Stimulated activated CD8-positive, alpha-beta memory T cell treated with anti-CD3 and anti-CD28 coated beads, Interleukin-4, amount 100 ng/mL, for 1 hour (primary cell): ENCODE results near the gene SLC1A7.

ENCODE experiments used
- DNase-seq, 2 donors: peaks; one replicate each; pipeline ENCODE4 v3.0.0-alpha.2; 2020; ENCODE audit warnings: low read depth in 2 of 2, low spot score in 1 of 2

Gene SLC1A7

DNA sequence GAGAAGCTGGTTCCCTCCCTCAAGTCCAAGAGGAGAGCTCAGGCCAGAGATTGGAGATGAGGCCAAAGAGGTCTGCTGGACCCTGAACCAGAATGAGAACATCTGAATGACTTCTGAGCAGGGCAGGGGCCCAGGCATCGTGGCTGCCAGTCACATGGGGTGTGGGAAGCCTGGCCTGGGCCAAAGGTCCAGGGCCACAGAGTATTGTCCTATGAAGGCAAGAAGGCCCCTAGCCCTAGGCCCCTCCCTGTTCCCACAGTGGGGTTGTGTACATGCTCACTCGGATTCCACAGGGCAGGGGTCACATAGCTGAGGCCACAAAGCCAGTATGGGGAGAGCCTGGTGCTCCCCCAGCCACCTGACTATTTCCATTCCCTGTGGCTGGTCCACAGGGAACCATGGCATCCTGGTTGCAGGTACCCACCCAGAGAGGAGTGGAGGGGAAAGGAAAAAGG is 18.5 kb upstream of the SLC1A7 start:
- DNase-seq, result no peak

DNA sequence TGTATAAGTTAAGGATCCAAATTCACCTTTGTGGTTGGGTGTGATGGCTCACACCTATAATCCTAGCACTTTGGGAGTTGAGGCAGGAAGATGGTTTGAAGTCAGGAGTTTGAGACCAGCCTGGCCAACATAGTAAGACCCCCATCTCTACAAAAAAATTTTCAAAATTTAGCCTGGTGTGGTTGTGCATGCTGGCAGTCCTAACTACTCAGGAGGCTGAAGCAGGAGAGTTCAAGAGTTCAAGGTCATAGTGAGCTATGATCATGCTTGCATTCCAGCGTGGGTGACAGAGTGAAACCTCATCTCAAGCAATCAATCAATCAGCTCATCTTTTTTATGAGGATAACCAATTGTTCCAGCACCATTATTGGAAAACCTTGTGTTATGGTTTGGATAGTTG is 16.5 kb upstream of the SLC1A7 start:
- no peak for DNase-seq

DNA sequence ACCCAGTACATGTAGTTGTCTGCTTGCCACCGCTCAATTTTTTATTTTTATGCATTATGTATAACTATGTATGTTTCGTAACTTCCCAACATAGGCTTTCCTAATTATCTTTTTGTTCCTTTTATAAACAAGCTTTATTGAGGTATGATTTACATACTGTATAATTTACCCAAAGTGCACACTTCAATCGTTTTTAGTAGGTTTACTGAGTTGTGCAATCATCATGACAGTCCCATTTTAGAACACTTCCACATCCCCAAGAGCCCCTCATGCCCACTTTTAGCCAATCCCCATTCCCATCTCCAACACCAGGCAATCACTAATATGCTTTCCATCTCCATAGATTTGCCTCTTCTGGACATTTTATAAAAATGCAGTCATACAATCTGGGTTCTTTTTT is 14.3 kb upstream of the SLC1A7 start:
- DNase-seq, result no peak

DNA sequence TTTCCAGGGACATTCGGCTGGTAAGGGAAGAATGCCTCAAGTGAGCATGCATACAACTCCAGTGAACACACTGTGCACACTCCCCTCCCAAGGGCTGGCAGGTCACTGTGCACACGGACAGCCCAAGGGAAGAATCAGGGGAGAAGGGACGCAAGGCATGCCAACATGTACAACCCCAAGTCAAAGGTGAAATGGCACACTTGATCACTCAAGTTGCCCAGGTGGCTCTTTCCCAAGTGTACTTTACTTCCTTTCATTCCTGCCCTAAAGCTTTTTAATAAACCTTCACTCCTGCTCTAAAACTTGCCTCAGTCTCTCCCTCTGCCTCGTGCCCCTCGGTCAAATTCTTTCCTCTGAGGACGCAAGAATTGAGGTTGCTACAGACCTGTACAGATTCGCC is 13.5 kb upstream of the SLC1A7 start:
- DNase-seq, result no peak

DNA sequence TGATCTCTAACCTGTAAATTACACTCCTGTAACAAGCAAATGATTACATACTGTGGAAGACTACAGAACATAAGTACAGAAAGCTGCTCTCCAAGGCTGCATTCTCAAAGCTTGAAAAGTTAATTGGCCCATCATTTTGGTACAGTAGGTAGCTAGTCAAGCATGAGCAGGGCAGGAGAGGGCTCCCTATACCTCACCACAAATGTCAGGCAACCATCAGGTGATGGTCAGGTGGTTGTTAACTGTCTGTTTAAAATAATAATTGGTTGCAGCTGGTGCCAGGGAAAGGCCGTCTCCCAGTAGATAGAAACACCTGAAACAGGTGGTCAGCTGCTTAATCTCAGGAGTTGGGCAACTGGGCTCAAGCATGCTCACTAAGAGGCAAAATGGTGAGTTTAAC is 13.1 kb upstream of the SLC1A7 start:
- no peak for DNase-seq

DNA sequence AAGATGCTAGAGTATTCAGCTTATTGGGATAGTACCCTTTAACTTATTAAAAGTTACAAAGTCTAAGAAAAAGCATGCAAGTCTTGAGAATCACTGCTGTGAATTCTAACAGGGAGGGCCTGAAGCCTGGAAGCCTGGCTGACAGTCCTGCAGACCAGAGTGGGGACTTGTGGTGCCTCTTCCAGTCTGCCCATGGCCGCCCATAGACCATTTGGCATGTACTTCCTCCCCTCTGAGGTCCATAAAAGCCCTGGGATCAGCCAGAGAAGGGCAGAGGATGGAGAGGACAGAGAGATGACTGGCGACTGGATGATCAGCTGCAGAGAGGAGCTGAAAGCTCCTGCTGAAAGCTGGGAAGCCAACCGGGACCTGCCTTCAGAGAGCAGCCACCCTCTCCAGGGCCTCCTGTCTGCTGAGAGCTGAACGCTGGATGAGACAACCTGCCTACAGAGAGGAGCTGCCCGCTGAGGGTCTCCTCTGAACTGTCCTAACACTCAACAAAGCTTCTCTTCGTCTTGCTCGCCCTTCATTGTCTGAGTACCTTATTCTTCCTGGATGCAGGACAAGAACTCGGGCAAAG is 12.5 kb upstream of the SLC1A7 start:
- DNase-seq, result no peak

DNA sequence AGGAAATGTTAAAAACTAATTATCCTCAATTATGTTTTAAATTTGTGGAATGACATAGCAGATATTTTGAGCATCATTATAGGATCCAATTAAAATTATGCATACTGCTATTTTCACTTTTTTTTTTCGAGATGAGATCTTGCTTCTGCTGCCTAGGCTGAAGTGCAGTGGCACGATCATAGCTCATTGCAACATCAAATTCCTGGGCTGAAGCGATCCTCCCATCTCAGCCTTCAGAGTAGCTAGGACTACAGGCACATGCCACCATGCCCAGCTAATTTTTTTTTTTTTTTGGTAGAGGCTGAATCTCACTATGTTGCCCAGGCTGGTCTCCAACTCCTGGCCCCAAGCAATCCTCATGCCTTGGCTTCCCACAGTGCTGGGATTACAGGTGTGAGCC is 11.3 kb upstream of the SLC1A7 start:
- no peak for DNase-seq

DNA sequence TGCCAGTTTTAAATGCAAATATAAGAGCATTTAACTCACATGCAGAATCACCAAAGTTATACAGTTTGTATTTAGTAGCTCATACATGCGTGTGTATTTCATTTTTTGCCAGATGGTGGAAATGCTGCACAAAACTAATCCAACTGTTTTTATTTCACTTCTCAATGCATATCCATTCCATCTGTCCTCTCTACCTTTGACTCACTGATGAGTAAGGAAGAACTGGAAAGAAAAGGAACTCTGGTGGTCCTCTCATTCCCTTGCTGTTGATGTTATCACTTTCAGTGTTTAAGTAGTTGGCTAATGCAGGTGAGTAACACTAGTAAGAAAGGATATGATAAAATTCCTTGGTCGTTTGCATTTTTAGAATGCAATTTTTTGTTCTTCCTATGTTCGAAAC is 5.7 kb upstream of the SLC1A7 start:
- no peak for DNase-seq

DNA sequence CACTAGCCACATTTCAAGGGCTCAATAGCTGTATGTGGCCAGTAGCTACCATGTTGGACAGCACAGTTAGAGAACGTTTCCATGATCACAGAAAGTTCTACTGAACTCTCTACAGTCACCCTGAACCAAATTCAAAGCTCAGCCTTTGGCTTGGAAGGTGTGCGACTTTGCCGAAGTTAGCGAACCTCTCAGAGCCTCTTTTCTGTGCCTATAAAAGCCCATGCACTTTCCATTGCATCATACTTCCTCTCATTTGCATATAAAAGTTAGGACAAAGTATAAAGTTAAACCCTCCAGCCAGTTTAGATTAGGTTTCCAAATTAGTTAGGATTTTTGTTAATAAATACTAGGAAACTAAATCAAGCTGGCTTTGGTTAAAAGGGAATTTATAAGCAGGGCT is 4.7 kb upstream of the SLC1A7 start:
- no peak for DNase-seq

DNA sequence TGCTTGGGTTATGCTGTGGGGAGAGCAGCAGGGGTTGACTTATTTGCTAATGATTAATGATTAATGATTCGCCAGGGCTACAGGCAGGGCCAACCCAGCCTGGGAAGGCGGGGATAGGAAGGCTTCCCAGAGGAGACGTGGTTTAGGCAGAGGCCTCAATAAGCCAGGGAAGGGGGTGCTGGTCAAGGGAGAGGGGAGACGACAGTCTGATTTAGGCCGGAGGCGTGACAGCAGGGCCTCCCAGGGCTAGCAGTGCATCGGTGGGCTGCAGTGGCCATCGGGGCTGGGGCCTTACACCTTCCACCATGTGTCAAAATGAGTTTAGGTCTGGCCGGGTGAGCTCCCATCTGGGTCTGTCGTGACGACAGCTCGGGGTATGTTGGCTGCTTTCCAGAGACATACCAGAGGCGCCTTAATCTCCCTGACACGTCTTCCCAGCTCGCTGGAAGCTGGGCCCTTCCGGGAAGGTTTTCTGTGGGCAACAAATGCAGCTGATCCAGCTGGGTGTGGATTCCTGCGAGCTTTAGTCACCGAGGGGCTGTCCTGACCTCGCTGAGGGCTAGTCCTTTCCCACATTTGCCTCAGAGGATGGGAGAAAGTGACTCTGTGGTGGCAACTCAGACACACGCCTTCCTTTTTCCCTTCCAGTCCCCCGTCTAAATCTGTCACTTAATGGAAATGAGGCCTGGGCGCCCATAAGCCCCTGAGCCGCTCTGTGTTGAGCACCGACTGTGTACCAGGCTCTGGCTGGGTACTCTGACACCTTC is 3.7 kb upstream of the SLC1A7 start:
- no peak for DNase-seq

DNA sequence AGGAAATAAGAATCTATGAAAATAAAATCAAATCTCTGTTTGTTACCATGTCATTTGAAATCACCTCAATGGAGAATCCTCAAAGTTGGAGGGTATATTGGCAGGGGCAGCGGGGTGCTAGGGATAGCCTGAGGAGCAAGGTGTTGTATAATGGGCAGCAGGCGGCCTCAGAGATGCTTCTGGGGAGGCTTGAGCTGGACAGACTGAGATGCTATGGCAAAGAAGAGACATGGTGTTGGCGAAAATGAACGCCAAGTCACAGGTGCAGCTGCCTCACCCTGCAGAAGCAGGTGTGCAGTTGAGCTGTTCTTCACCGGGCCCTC is 3.1 kb upstream of the SLC1A7 start:
- no peak for DNase-seq

DNA sequence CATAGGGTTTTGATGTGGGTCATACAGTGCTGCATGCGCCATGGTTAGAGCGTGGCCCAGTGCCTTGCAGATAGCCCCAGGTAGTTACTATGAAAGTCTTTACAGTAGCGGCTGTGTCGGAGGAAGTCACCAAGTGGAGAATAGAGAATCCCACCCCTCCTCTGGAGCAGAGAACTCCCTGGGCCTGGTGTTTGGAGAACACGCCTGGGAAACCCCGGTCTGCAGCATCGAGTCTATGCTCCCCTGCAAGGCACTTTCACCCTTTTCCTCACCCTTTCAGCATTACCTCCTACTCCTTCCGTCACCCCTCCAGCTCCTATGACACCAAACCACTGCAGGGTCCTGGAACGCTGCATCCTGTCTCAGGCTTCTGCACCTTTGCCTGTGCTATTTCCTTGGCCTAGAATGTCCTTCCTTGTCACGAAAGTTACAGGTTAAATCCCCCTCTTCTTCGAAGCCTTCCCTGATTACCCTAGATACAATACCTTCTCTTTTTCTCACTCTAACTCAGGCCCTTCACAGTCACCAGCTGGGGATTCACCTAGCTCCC is 2.7 kb upstream of the SLC1A7 start:
- DNase-seq, result no peak

DNA sequence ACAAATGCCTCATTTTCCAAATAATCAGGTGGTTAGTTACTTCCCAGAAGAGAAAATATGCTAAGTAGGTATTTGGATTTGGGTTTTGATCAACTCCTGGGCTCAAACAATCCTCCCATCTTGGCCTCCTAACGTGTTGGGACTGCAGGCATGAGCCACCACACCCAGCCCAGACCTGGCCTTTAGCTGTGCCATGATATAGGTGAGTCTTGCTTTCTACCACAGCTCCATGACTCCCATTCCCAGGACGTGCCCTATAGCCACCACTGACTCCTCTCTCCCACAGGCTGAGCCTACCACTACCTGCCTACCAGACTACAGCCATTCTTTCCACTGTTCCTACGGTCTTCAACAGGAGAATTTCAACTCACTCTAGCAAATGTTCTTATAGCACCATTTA is 1.8 kb upstream of the SLC1A7 start:
- no peak for DNase-seq

DNA sequence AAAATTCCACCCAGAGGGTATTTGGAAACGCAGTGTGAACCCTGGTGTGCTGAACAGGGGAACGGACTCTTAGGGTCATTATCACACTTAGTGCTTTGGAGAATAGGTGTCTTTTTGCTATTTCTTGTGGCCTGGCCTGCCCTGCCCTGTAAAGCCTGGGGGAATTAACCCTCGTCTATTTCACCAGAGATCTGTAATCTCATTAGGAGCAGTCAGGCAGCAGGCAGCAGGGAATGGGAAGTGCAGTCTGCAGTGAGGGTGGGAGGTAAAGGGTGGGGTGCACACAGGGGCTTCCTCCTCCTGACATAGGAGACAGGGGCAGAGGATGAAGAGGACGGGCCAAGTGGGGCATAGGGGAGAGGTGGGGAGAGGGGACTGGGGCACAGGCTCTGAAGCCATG is 1.1 kb upstream of the SLC1A7 start:
- DNase-seq, result no peak

DNA sequence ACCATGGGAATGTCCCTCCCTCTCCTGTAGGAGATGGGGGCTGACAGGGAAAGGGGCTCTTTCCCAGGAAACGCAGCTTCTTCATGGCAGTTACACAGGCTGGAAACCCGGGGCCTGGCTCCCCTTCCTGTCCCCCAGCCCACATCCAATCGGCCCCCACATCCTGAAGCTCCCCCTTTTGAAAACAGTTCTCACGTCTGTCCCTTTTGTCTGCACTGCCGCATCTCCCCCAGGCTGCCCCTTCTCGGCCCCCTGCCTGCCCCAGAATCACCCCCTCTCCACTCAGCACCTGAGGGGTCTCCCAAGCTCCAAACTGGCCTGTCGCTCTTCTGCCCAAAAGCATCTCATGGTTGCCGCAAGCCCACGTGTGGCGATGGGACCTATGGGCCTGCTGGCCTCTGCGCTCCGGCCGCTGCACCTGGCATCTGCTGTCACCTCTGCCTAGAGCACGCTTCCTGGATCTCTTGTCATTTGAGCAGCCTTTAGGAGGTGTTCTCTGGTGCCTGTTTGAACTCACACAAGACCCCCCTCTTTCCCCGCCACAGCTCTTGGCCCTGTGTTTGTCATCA is 867 bp downstream of the SLC1A7 start:
- DNase-seq, result no peak

DNA sequence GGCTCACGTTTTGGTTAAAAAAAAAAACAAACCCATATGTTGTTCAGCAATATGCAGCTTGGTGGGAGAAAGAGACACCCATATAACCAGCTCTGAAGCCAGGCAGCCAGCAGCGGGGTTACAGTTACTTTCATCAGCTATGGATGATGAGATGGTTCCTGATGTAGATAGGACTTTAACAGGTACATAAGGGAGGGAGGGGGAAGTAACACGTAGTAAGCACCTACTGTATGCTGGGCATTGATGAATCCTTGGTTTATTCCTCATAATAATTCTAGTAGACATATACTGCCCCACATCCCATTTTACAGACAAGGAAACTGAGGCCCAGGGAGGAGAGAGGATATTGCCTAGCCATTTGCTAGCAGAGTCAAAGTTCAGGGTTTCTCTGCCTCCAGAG is 2.0 kb downstream of the SLC1A7 start:
- no peak for DNase-seq

DNA sequence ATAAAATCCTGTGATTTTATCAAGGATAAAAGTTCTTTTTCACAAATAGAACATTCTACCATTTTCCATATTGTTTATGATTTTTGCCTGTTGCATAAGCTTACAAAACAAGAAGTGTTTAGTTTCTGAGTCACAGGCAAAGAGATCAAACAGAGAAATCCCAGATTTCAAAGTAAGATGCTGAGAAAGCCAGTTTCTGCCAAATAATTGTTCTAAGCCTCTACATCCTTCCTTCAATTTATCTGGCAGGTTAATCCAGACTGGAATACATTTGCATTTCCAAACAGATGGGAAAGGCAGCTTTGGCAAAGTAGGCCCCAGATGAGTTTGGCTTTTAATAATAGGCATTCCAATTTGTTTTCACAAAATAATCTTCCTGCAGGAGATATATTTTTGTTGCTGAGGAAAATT is 2.5 kb downstream of the SLC1A7 start:
- no peak for DNase-seq

DNA sequence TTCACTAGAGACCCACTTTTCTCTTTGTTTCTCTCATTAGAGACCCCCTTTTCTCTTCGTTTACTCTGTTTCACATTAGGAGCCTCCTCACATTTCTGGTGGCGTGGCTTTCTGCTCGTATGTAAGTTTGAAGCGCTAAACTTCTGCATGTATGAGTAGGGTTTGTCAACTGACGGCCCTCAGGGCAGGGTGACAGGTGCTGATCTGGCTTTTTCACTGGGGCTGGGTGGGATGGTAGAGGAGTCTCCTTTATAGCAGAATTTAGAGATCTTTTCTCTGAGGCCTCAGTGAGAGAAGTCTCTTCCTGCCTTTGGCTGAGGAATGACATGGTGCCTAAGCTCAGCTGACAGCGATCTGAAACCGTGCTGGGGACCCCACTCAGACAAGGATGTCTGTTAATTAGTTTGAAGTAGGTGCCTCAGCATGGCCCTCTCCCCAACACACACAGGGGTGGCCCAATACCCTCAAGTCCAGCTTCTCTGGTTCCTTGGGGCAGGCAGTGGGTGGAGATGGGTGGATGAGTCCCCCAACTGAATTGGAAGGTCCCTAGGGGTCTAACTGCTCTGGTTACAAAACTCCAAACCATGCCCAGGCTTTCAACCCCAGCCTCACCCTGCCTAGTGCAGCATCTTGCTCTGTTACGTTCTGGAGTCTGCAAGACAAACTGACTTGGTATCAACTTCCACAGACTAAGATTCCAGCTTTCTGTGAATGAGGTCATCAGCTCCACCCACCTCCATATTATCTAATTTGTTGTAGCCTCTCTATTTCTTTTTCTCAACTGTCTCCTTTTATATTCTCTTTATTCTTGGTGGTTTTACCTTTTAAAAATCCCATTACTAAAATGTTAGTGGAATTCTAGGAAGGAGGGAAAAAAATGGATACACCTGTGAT is 3.2 kb downstream of the SLC1A7 start:
- DNase-seq, result no peak

DNA sequence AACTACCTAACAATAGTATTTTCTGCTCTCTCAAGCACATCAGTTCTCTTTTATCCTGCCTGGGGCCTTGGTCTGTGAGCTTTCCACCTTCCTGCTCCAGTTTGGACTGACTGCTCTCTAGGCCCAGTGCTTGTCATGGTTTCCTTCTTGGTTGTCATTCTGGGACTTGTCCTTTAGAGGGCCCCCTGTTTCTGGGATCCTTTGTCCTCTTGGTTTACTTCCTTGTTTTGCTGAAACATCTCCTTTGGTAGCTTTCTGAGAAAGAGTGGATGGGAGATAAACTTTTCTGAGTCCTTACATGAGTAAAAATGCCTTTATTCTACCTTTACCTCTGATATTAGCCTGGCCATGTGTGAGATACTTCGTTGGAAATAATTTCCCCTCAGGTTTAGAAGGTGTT is 4.7 kb downstream of the SLC1A7 start:
- DNase-seq, result no peak

DNA sequence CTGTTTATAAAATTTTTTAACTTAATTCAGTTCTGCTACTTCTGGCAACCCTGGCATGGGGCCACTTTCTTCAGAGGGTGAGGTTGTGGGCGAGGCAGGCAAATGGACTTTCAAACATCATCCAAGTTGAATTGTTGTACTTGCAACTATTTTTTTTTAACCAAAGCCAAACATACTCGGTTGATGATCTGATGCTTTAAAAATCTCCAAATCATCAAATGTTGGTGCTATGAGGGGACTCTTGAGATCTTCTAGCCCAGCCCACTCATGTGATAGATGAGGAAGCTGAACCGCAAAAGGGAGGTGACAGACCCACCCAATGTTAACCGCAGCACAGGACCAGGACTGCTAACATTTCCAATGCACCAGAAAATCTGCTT is 6.7 kb downstream of the SLC1A7 start:
- DNase-seq, result no peak

DNA sequence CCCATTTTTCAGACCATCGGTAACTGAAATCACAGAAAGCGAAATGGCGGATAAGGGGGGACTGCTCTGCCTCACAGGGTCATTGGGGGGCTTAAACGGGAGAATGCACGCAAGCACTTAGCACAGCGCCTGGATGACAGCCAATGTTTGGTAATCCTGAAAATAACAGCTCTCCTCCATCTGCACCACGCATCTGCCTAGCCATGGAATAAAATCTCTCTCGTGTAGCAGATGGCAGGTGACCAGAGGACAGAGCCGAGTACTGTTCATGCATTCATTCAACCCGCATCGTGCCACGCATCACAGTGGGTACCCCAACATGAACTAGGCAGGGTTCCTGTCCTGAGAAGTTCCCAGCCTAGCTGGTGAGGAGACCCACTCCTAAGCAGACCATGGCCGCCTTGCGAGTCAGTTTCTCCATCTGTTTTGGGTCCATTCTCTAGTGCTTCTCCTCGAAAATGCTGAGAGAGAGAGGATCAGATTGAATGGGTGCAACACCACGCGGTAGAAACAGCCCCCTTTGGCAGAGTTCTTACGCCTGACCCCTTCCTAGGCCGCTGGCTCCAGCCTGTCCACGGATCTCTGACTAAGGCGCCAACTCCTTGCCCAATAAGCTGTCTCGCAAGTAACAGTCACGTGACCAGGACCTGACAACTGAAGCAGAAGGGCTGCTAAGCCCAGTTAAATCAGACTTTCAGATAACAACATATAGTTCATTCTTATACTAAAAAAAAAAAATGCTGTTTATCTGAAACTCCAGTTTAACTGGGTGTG is 7.3 kb downstream of the SLC1A7 start:
- no peak for DNase-seq
